ENCODE measurements around the gene COA7.

DNA sequence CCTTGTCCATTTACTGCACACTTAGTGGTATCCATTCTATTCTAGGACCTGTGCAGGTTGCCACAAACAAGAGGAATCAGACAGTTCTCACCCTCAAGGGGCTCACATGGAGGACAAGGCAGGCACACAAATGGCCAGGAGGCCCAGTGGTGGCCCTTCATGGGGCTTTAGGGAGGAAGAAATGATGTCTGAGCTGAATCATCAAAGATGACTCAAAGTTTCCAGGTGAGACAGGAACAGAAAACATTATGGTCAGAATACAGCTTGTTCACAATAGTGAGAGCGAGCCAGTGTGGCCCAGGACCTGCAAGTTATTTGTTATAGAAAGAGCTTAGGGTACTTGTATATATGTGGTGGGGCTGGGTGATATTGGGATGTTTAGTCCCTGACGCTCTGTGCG lies 38.8 kb downstream of the COA7 start:
- TF ChIP-seq, protein P1, sequence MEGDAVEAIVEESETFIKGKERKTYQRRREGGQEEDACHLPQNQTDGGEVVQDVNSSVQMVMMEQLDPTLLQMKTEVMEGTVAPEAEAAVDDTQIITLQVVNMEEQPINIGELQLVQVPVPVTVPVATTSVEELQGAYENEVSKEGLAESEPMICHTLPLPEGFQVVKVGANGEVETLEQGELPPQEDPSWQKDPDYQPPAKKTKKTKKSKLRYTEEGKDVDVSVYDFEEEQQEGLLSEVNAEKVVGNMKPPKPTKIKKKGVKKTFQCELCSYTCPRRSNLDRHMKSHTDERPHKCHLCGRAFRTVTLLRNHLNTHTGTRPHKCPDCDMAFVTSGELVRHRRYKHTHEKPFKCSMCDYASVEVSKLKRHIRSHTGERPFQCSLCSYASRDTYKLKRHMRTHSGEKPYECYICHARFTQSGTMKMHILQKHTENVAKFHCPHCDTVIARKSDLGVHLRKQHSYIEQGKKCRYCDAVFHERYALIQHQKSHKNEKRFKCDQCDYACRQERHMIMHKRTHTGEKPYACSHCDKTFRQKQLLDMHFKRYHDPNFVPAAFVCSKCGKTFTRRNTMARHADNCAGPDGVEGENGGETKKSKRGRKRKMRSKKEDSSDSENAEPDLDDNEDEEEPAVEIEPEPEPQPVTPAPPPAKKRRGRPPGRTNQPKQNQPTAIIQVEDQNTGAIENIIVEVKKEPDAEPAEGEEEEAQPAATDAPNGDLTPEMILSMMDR (IDR thresholded peaks at IDR 0.05), result no peak
- TF ChIP-seq POLR2A (IDR thresholded peaks at IDR 0.05), result no peak
- no peak for TF ChIP-seq POLR2AphosphoS5 (IDR thresholded peaks at IDR 0.05; ENCODE audit: insufficient read depth in 1 of 2, low read depth in 1 of 2)

Measured in vagina (tissue), 2 donors.